Activated CD4-positive, CD25-positive, alpha-beta regulatory T cell (primary cell): ENCODE measurements around the gene MRGPRF.

Source experiments
- DNase-seq, 4 experiments: peaks; one replicate each; lab custom pipeline; 2025; lab: John Stamatoyannopoulos, UW

MRGPRF gene, protein sequence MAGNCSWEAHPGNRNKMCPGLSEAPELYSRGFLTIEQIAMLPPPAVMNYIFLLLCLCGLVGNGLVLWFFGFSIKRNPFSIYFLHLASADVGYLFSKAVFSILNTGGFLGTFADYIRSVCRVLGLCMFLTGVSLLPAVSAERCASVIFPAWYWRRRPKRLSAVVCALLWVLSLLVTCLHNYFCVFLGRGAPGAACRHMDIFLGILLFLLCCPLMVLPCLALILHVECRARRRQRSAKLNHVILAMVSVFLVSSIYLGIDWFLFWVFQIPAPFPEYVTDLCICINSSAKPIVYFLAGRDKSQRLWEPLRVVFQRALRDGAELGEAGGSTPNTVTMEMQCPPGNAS

DNA sequence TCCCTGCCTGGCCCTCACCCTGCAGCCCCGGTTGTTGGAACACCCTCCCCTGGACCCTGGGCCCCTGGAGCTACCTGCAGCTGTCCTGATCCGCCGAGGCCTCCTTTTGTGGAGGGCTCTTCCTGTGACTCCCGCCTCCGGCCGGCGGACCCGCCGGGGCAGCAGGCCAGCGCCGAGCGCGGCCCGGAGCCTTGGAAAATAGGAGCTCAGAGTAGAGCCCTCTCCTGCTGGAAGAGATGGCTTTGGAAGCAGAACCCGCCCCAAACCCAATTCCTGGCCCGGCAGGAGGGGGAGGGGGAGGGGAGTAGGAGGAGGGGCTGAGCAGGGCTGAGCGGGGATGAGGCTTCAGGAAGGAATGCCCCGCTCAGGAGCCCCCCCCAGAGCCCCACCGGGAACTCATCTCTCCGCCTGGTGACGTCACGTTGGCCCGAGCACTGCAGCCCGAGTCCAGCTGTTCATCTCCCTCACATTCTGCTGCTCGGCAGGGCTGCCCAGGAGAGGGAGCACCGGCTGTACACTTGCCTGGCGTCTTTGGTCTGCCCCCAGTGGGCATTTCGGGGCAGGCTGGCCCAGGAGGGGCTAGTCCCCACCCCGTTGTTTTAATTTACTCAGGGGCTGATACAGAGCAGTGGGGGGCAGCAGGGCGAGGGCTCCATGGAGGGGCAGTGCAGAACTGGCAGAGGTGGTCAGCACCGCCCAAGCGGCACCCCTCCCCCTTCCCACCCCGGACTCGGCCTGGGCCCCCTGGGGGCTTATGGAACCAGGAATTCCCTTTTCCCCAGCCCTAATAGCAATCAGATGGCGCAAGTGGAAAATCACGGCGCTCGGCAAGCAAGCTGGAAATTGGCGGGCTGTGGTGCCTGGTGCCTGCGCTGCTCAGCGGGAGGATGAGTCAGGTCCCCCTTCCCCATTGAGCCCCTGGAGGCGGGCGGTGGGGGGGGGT, at the start of gene MRGPRF:
Gene MRGPRF, minus strand, starts transcription at position 238 of the 943 bp plus-strand sequence. CDS start 3,345 bp downstream, outside the sequence.
- DNase-seq, result no peak

DNA sequence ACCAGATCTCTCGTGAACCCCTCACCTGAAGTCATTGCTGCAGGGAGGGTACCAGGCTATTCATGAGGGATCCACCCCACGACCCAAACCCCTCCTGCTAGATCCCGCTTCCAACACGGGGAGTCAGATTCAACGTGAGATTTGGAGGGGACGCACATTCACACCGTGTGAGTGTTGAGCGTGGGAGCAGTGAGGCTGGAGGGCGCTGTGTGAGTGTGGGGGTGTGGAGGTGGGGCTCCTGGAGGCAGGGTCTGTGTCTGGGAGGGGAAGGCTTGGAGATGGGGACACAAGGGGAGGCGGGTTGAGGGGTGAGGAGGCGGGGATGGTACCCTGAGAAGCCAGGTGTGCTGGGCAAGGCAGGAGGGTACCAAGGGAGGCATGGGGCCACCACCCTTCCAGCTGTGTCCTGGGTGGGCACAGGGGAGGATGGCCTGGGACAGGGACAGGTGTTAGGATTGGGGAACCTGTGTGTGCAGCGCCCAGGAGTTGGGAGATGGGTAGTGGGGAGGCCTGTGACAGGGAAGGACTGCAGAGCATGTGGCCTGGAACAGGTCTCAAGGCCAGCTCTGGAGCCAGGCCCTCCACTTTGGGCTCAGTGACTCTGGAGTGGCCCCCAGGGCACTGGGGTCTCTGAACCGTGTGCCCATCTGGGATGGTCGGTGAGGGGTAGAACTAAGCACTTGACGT, 49.3 kb upstream of the MRGPRF start:
- no peak for DNase-seq

DNA sequence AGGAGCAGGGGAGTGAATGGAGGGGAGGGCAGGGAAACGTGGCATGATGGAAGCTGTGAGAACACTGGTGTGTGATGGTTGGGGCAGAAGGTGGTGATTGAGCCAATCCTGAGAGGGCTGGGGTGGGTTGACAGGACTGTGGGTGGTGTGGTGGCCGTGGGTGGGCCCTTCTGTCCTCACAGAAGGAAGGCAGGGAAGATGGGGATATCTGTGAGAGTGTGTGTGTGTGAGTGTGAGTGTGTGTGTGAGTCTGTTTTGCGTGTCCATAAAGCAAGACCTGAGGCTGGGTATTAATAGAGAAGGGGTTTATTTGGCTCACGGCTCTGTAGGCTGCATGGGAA, 48.6 kb upstream of the MRGPRF start:
- no peak for DNase-seq

DNA sequence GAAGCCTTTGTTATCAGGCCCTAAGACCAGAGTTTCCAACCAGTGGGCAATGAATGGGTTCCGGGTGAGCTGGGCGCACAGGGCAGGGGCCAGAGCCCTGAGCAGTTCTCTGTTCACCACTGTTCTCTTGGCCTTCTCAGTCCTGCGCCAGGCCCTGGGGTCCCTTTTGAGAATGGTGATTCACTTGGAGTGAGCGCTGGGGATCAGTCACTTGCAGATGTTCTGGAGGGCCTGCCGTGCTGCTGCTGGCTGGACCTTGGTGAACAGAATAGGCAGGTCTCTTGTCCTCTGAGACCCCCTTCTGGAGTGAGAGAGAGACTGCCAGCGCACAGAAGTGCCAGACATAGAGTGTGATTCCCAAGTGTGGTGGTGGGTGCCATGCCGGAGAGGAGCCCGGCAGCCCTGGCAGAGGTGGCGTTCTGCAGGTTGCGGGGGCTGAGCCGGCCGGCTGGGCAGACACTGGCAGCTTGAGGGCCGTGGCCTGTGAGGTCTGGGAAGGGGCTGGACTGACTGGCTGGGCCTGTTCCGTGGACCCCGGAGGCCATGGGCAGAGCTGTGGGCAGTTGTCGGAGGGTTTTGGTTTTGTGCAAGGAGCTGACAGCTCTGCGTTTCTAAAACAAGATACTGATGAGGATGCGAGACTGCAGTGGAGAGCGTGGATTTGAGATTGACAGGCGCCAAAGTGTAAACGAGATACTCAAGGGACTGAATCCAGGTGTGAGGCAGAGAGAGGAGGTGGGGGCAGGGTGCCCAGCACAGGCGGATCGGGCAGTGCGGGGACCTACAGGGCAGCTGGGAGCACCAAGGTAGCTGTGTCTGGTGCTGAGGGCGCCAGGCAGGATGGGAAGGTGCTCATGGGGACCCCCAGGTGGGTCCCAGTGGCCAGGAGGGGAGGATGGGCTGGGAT, 48.0 kb upstream of the MRGPRF start:
- DNase-seq, result no peak

DNA sequence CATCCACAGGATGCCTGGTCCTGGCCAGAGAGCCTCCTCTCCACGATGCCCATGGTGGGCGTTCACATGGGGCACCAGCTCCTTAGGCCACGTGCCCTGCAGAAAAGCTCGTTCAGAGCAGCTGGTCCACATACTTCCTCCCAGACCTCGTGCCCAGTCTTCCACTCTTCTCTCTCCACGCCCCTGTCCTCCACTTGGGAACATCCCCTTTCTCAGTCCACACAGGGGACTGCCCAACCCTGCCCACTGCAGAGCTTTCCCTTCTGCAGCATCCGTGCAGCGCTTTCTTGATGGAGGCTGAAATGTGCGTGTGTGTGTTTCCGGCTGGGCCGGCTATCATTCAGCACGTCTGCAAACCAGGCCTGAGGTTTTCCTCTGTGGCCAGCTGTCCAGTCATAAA, 46.9 kb upstream of the MRGPRF start:
- no peak for DNase-seq

DNA sequence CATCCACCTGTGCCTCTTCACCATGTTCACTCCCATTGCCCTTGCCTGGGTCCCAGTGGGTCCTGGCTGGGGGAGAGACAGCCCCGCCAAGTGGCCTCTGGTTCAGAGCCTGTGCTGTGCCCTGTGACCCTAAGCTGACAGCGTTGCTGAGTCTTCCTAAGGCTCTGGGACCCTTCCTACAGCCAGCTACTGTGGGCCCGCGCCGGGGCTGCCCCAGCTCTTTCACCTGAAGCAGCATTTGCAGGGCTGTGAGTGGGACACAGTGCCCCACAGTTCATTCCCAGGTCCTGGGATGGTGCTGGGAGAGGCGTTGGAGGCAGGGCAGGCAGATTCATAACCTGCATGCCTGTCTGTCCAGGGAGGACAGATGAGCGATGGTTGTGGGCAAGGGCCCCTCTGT, 46.4 kb upstream of the MRGPRF start:
- no peak for DNase-seq

DNA sequence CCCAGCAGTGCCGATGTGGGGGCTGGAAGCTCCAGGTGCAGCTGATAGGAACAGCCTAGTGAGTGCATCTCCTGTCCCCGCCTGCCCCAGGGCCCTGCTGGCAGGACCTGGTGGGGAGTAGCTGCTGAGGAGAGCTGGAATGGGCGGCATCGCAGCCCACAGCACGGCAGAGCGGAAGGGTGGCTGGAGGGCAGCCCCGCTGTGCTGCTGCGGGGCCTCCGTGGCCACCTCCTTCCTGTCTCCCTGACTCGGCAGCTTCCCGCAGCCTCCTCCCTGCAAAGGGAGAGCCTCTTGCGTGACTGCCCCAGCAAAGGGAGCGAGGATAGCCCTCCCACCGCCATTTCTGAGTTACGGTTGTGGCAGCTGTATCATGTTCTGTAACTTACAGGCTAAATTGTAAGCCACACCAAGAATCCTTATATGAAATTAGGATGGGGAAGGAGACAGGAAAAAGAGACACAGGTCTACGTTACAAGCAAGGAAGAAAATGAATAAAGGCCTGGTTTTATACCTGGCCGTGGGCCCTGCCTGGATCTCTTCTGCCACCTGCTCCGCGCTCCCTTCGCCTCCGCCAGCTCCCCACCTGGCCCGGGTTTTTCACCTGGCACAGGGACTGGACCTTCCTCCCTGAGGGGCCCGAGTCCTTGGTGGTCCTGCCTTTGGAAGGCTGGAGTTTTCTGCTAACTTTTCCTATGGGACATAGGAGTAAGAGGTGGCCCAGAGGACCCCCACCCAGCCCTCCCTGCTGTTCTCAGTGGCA, 45.6 kb upstream of the MRGPRF start:
- no peak for DNase-seq

DNA sequence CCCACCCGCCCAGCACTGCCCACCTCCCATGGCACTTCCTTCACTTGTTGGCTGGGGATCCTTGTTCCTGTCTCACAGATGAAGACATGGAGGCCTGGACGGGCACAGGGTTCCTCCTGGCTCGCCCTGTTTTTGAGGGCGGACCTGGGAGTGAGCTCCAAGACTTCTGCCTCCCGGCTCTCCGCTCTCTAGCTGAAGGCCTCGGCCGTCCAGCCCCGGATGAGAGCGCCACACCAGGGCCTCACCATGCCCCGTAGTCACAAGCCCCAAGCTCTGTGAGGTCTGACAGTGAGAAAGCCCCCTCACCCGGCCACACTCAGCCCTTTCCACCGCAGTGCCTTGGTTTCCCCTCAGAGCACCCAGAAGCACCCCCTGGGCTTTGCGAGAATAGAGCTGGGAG, 44.8 kb upstream of the MRGPRF start:
- no peak for DNase-seq

DNA sequence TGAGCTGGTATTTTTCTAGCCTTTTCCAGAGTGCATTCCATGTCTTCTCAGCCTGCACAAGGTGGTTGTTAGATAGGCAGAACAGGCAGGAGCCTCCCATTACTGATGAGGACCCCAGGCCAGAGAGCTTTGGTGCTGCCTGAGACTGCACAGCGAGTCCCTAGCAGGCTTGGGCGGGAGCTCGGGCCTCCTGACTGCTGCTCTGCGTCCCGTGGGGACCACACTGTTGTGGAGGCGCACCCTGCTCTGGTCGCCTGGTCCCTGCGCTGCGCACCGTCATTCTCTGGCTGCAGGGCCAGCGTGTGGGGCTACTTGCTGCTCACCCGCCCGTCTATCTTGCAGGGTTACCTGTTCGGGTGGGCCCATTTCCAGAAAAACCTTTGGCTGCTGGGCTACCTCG, 44.2 kb upstream of the MRGPRF start:
- DNase-seq, result no peak

DNA sequence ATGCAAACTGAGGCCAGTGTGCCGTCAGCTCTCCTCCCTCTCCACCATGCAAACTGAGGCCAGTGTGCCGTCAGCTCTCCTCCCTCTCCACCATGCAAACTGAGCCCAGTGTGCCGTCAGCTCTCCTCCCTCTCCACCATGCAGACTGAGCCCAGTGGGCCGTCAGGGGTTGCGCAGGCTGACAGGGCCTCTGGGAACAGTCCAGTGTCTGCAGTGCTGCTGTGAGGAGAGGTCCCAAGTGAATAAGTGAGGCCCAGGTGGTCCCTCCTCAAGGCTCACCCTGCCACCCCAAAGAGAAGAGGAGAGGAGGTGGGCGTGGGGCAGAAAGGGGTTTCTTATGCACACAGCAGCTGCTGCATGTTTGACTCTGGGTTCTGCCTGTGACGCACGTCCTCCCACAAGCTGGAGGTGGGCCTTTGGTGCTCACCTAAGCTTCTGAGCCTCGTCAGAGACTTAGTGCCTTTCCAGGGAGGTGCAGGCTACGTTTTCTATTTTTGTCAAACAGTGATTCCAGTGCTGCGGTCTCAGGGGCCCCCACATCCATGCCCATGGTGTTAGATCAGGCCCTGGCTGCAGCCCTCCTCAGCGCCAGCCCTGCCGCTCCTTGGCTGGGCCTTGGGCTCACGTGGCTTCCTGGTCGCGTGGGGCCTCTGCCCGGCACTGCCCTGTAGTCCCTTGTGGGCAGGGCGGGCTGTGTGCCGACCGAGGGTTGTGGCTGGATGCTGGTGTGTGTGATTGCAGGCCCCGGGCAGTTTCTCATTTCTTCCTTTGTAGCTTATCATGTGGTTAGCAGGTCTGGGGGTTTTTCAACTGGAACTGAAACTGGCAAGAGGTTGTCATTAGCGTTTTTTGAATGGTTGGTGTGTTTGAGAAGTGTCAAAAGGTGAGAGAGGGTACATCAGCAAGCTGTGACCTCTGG, 42.8 kb upstream of the MRGPRF start:
- DNase-seq, result no peak

DNA sequence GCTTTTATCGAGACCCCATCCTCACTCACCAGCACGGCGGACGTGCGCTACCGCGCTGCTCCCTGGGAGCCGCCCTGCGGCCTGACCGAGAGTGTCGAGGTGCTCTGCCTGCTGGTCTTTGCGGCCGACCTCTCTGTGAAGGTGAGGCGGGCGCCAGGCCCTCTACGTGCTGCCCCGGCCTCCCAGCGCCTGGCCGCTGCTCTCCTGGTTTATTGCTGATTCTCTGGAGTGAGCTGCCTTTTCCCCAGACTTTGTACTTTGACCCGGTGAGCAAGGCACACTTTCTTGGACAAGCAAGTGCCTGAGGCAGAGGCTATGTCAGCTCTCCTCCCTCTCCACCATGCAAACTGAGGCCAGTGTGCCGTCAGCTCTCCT, 42.2 kb upstream of the MRGPRF start:
- DNase-seq, result no peak

DNA sequence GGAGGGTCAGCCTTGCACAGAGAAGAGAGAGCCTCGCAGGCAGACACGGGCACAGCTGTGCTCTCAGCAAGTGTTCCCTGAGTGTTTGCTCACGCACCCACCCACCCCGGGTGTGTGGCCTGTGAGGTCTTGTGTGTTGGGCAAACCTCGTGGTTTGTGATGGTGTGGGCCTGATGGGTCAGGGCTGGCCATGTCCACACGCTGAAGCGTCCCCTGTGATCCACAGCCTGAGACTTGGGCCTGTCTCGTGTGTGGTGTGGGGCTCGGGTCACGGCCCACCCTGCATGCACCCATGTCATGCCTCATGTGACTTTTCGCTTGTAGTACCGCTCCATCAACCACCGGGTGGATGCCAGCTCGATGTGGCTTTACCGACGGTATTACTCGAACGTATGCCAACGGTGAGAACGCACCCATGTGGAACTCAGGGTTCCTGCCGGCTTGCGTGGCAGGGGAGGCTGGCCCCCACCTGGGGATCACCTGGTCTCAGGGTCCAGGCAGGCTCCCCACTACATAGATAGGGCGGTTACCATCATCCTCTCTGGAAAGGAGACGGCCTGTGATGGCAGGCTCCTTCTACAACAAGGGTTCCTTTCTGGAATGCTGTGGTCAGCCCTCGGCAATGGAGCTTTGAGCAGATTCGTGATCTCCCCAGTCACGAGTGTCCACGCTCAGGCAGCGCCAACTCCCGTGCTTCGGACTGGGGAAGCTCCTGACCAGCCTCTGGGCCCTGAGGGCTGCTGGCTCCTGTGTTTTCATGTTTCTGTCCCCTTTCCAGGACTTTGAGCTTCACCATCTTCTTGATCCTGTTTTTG, 41.6 kb upstream of the MRGPRF start:
- no peak for DNase-seq

DNA sequence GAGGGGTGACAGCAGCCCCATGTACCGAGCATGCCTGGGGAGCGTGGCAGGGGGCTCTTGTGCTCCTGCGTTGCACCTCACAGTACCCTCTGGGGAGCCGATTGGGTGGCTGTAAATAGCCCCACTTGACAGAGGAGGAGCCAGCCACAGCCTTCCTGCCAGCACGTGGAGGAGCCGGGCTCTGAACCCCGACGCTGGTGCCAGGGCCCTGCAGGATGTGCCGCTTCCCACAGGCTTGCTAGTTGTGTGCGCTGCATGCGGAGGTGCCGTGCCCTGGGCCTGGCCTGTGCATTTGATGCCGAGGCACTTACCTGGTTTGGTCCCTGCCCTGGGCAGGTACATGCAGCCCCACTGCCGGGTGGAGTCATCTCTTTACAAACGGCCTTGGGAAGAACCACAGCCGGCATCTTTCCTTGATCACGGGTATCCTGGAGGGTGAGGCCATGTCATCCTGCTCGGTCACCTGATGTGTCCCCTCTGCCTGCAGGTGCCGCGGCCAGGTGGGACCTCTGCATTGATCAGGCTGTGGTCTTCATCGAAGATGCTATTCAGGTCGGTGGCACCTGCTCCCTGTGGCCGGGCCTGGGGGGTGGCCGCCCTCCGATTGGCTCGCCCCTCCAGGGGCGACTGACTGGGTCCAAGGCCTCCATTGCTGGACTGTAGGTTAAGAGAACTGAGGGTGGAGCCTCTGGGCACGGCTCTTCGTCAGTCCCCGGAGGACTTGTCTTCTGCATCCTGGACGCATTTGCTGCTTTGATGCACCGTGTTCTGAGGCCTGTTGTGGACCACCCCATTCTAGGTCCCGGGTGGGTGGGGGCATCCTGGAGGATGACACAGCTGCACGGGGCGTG, 40.7 kb upstream of the MRGPRF start:
- no peak for DNase-seq

DNA sequence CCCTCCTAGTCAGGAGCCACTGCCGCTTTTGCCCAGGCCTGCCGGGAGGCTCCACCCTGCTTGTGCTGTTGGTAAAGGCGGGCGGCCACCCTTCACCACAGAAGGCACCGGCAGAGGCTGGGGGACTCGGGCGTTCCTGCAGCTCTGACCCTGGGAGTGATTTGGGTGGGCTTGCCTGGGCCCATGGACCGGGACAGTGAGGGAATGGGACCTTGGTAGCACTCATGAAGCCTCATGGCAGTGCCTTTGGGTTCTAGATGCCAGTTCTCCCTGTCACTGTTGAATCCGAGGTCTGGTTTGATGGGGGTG, 40.1 kb upstream of the MRGPRF start:
- DNase-seq, result no peak

DNA sequence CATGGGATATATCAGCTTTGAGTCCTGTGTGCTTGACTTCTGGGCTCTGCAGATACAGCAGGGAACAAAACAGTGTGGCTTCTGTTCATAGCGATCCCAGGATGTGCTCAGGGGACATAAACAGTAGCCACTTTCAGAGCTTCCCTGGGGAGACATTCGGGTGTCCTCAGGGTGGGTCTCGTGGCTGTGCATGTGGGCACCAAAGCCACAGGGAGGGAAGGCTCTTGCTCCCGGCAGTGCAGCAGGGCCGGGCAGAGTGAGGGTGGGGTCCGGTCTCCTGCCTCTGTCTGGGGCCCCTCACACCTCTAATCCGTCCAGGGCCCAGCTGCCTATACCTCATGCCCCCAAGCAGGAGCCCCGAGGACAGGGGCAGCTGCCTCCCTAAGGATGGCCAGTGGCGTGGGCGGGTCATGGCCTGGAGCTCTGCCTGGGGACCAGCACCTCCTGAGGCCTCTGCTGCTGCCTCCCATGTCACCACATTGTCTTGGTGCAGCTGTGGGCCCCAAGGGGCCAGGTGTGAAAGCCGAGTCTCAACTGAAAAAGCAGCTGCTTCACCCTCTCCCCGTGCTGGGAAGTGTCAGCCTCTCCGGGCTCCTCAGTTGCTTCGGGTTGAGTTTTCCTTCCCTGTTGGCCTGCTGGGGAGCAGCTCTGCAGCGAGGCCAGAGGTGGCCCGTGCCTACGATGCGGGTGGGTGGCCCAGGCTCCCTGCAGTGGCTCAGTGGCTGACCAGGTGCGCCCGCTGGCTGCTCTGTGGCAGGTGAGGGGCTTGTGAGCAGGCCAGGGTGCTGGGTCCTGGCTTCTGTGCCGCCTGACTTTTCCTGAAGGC, 39.5 kb upstream of the MRGPRF start:
- DNase-seq, result no peak

DNA sequence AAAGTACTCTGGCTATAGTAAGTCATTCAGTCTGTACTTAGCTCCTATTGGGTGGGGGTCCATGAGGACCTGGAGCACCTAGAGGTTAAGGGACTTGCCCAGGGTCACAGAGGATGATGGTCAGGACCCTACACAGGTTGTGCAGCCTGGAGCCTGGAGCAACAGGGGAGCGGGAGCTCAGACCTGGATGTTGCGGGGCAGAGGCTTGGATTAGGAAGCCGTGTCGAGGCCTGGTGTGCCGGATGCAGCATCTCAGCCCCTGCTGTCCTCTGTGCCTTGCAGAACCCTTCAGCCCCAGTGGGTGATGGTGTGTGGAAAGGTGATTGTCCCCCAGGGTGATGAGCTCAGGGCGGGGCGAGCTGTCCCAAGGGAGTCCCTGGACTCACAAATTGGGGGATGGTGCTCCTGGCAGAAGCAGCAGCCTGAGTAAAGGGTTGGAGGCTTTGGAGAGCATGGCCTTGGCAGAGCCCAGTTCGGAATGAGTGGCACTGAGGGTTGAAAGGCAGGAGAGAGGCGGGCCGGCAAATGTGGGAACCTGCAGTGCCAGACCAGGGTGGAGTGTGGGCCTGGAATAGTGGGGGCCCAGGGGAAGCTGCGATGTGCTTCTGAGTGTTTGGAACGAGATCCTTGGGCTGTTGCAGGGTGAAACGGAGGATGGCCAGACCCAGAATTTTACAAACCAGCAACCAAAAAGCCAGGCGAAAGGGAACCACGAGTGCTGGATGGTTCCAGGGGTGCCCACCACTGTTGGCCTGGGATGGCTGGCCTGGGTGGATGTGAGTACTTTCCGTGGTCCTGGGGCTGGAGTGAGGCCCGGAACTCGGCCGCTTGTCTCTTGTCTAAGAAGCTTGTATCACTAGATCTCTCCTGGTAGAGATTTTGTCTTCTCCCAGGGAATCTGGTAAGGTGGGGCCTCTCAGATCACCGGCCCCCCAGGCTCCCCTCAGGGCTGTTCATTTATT, 38.6 kb upstream of the MRGPRF start:
- DNase-seq, result no peak
